Small intestine (tissue), 7 donors: ENCODE data around the gene PLXNC1. TPM values are rescaled to one million over a fixed set of nuclear protein-coding genes. Genes with fewer than 3 reads are reported as not detected.

ENCODE experiments used
- DNase-seq, 2 donors: peaks; one replicate each; pipeline versions ENCODE4 v3.0.0 to v3.0.0-alpha.2; 2013
- FAIRE-seq: peaks from 2 replicates; lab custom pipeline; 2012; peaks lifted over from hg19 to GRCh38; lab: Jason Lieb, UNC
- H3K27ac ChIP-seq, 3 donors: one replicate each; pipeline ENCODE4 v1.5.1; 2013; ENCODE audit warnings: low read length in 2 of 3, mild to moderate bottlenecking in 2 of 3, control low read depth in 1 of 3, inconsistent platforms in 1 of 3, low read depth in 1 of 3, moderate library complexity in 1 of 3
- H3K27me3 ChIP-seq, 3 donors: one replicate each; pipeline ENCODE4 v1.6.1; 2013; ENCODE audit warnings: low read length in 3 of 3, inconsistent platforms in 1 of 3; ENCODE audit not compliant: control insufficient read depth in 3 of 3, insufficient read depth in 3 of 3
- H3K36me3 ChIP-seq, 3 donors: one replicate each; pipeline ENCODE4 v1.6.1; 2013; ENCODE audit warnings: low read length in 3 of 3, inconsistent platforms in 1 of 3, low read depth in 1 of 3, mild to moderate bottlenecking in 1 of 3, moderate library complexity in 1 of 3; ENCODE audit not compliant: control insufficient read depth in 3 of 3, insufficient read depth in 2 of 3
- H3K4me1 ChIP-seq, 3 donors: one replicate each; pipeline ENCODE4 v1.6.1; 2013; ENCODE audit warnings: low read length in 2 of 3, inconsistent platforms in 1 of 3, low read depth in 1 of 3, mild to moderate bottlenecking in 1 of 3, moderate library complexity in 1 of 3; ENCODE audit not compliant: control insufficient read depth in 3 of 3, insufficient read depth in 2 of 3
- H3K4me3 ChIP-seq, 3 donors: one replicate each; pipeline ENCODE4 v1.5.1; 2013; ENCODE audit warnings: low read length in 3 of 3, control low read depth in 1 of 3, inconsistent platforms in 1 of 3, low read depth in 1 of 3, mild to moderate bottlenecking in 1 of 3, moderate library complexity in 1 of 3
- H3K9me3 ChIP-seq, 2 donors: one replicate each; pipeline ENCODE4 v1.6.1; 2013; ENCODE audit warnings: low read depth in 1 of 2, low read length in 1 of 2; ENCODE audit not compliant: control insufficient read depth in 2 of 2, insufficient read depth in 1 of 2
- WGBS, 3 donors: extraction: QIAGEN DNeasy Blood & Tissue Kit; methylation state at CpG; one replicate each; pipeline ENCODE4 v1.1.7; 2013; 5-methylcytosine and 5-hydroxymethylcytosine counted together
- polyA plus RNA-seq, 4 donors: library from polyadenylated mRNA; stranded (reverse) in 3 of 4; unstranded in 1 of 4; fragments of 200-250 nt in 3 of 4; fragments of 120-200 nt in 1 of 4; gene quantifications; one replicate each; pipeline versions ENCODE4 v1.2.1 to v1.2.3, GENCODE V29; 2013
- donor health status: healthy with polysubstance abuse.
- donor health status: control.
- donor health status: control.
- donor health status: Bipolar disorder and iron deficiency.
- donor health status: healthy.

PLXNC1 gene
- polyA plus RNA-seq, 4 donors: 0.22 to 20.5 (median 1.2) TPM

- Histone ChIP-seq H3K4me1 (peaks cover 0 to 6% (median 0%) of the 10 kb centered on the region in 3 donors), H3K4me3 (no peak overlapping the region), H3K36me3 (peaks cover 0 to 27% (median 0%) of the 10 kb centered on the region in 3 donors), H3K27me3 (no peaks in the 10 kb centered on the region), H3K9me3 (peaks cover 0 to 3% of the 10 kb centered on the region in 2 donors), H3K27ac (no peak overlapping the region)
- FAIRE-seq: no peak
- no peak for DNase-seq
- WGBS, 3 donors: 89 to 98% (median 93%) methylated on average over 2 of the region's 2 CpGs
These were observed 42.6 kb downstream of the PLXNC1 start for GRCh38 chr12:94191023-94191422.

- Histone ChIP-seq H3K27ac (no peak overlapping the region), H3K4me1 (peaks cover 0 to 2% (median 0%) of the 10 kb centered on the region in 3 donors), H3K4me3 (no peak overlapping the region), H3K27me3 (no peaks in the 10 kb centered on the region), H3K36me3 (peaks cover 0 to 29% (median 0%) of the 10 kb centered on the region in 3 donors), H3K9me3 (peaks cover 0 to 3% of the 10 kb centered on the region in 2 donors)
- DNase-seq: no peak
- FAIRE-seq: no peak
- WGBS, 3 donors: 89 to 100% (median 89%) methylated on average over 1 of the region's 1 CpG
These were observed 43.4 kb downstream of the PLXNC1 start for GRCh38 chr12:94191811-94192210.

GRCh38 chr12:94192506-94192905 is 44.1 kb downstream of the PLXNC1 start:
- Histone ChIP-seq H3K4me1 (no peaks in the 10 kb centered on the region), H3K27ac (no peak overlapping the region), H3K4me3 (no peak overlapping the region), H3K9me3 (peaks cover 0 to 3% of the 10 kb centered on the region in 2 donors), H3K36me3 (peaks cover 0 to 27% (median 0%) of the 10 kb centered on the region in 3 donors), H3K27me3 (no peaks in the 10 kb centered on the region)
- DNase-seq (no peak), FAIRE-seq (no peak)

DNA sequence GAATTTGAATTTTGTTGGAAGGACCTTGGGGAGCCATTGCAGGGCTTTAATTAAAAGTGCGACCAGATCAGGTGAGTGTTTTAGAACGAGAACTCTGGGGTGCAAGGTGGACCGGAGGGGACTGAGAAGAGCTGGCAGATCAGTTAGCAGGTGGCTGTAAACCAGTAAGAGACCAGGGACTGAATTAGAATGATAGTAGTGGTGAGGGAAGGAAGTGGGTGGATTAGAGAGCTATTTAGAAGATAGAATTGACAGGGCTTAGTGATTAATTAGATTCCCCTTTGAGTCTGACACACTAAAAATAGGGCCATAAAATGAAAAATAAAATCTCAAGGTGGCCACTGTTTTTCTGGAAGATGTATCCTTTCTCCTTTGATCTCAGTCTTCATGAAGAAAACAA is 44.8 kb downstream of the PLXNC1 start:
- no peak for DNase-seq
- no peak overlapping the region for H3K27ac ChIP-seq
- H3K4me1 ChIP-seq: no peaks in the 10 kb centered on the region
- no peak overlapping the region for H3K4me3 ChIP-seq
- H3K36me3 ChIP-seq: peaks cover 0 to 27% (median 0%) of the 10 kb centered on the region in 3 donors
- no peak for FAIRE-seq
- WGBS, 3 donors: 75 to 90% (median 88%) methylated on average over 3 of the region's 3 CpGs
- H3K27me3 ChIP-seq: no peaks in the 10 kb centered on the region
- H3K9me3 ChIP-seq: peaks cover 0 to 3% of the 10 kb centered on the region in 2 donors

DNA sequence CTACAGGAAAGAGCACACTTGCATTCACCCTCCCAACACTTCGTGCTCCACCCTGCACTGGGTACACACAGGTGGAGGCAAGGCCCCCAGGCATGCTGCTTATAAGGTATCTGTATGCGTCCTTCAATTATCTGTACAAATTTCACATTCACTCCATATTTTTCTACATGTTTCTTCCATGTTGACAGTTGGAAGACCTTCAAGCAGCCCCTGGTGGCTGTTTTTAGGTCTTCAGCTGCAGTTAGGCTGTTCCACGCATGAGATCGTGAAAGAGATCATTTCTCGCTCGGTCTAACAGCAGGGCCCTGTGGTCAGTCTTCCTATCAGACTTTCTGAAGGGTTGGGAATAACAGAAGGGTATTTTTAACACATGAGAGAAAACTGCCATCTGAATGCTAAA is 47.1 kb downstream of the PLXNC1 start:
- no peak for DNase-seq

DNA sequence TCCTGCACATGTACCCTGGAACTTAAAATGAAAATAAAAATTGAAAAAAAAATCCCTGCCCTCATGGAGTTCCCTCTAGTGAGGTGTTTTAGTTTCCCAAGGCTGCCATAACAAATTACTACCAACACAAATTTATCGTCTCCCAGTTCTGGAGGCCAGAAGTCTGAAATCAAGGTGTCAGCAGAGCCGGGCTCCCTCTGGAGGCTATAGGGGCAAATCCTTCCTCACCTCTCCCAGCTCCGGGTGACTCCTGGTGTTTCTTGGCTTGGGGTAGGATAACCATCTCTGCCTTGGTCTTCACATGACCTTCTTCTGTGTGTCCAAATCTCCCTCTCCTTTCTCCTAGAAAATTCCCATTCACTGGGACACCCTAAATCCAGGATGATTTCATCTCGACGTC is 50.1 kb downstream of the PLXNC1 start:
- DNase-seq (peak in 1 of 2 donors; percentile 29), FAIRE-seq (no peak)
- Histone ChIP-seq H3K27ac (no peak overlapping the region), H3K4me1 (no peaks in the 10 kb centered on the region), H3K36me3 (peaks cover 0 to 24% (median 0%) of the 10 kb centered on the region in 3 donors), H3K4me3 (no peak overlapping the region), H3K27me3 (no peaks in the 10 kb centered on the region), H3K9me3 (peaks cover 0 to 1% of the 10 kb centered on the region in 2 donors)
- 61 to 90% (median 75%) methylated on average over 5 of the region's 5 CpGs for WGBS, 3 donors

More for the DNA sequence above, 47.1 kb downstream of the PLXNC1 start:
- H3K9me3 ChIP-seq: peaks cover 0 to 3% of the 10 kb centered on the region in 2 donors
- no peak overlapping the region for H3K27ac ChIP-seq
- H3K27me3 ChIP-seq: no peaks in the 10 kb centered on the region
- H3K4me3 ChIP-seq: no peak overlapping the region
- H3K36me3 ChIP-seq: peaks cover 0 to 20% (median 0%) of the 10 kb centered on the region in 3 donors
- H3K4me1 ChIP-seq: no peaks in the 10 kb centered on the region
- WGBS, 3 donors: 93 to 97% (median 94%) methylated on average over 6 of the region's 6 CpGs
- FAIRE-seq: no peak

GRCh38 chr12:94198872-94199271 is 50.5 kb downstream of the PLXNC1 start:
- H3K4me3 ChIP-seq: no peak overlapping the region
- H3K36me3 ChIP-seq: peaks cover 0 to 20% (median 0%) of the 10 kb centered on the region in 3 donors
- H3K27ac ChIP-seq: no peak overlapping the region
- 80 to 84% (median 81%) methylated on average over 9 of the region's 9 CpGs for WGBS, 3 donors
- no peak for DNase-seq
- H3K4me1 ChIP-seq: no peaks in the 10 kb centered on the region
- H3K9me3 ChIP-seq: no peaks in the 10 kb centered on the region
- H3K27me3 ChIP-seq: no peaks in the 10 kb centered on the region
- FAIRE-seq: no peak

GRCh38 chr12:94200069-94200468 is 51.7 kb downstream of the PLXNC1 start:
- H3K27me3 ChIP-seq: no peaks in the 10 kb centered on the region
- H3K4me1 ChIP-seq: no peaks in the 10 kb centered on the region
- no peak overlapping the region for H3K4me3 ChIP-seq
- H3K36me3 ChIP-seq: peaks cover 0 to 14% (median 0%) of the 10 kb centered on the region in 3 donors
- no peak overlapping the region for H3K27ac ChIP-seq
- H3K9me3 ChIP-seq: no peaks in the 10 kb centered on the region
- FAIRE-seq (no peak), DNase-seq (no peak)
- WGBS, 3 donors: 86 to 95% (median 87%) methylated on average over 5 of the region's 5 CpGs

DNA sequence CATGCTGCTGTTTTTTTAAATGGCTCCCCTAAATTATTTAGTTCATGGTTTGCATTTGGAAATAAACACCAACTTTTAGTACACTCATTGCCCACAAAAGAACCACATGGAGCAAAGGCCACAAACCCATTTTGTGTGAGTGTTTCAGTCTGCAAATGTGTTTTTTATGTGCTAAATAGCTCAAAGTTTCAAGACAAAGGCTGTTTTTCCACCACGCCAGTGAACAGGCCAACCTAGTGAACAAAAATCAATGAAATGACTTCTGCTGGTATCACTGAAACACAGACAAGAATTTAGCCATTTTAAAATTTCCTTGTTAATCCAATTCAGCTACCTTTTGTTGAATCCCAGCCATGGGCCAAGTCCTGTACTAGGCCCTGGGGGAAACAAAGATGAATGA is 52.3 kb downstream of the PLXNC1 start:
- H3K9me3 ChIP-seq: no peaks in the 10 kb centered on the region
- H3K4me1 ChIP-seq: no peaks in the 10 kb centered on the region
- 90 to 98% (median 93%) methylated on average over 1 of the region's 1 CpG for WGBS, 3 donors
- H3K27ac ChIP-seq: no peak overlapping the region
- DNase-seq: no peak
- no peak overlapping the region for H3K4me3 ChIP-seq
- no peaks in the 10 kb centered on the region for H3K27me3 ChIP-seq
- H3K36me3 ChIP-seq: peaks cover 0 to 14% (median 0%) of the 10 kb centered on the region in 3 donors
- FAIRE-seq: no peak
